Activated CD4-positive, alpha-beta T cell treated with anti-CD3 and anti-CD28 coated beads, Interleukin-2, amount 10 ng/mL, durations not matched to agents 7 days and 5 days (primary cell): ENCODE data around the gene BGN. TPM values are rescaled to one million over a fixed set of nuclear protein-coding genes. Genes with fewer than 3 reads are reported as not detected.

ENCODE experiments used
- CTCF ChIA-PET: fragments of 350-600 bp; sonication (Branson Sonifier 250); formaldehyde crosslinking; loops from one replicate; lab custom pipeline; 2021; ENCODE audit warnings: antibody characterized with exemption; lab: Charles Lee
- POLR2A ChIA-PET: fragments of 350-600 bp; sonication (Branson Sonifier 250); formaldehyde crosslinking; loops from one replicate; lab custom pipeline; 2021; ENCODE audit warnings: antibody characterized with exemption; lab: Charles Lee
- DNase-seq: peaks from one replicate; pipeline ENCODE4 v3.0.0-alpha.2; 2020
- H3K27ac Mint-ChIP-seq: one replicate; pipeline ENCODE4 v1.8.0; 2021; ENCODE audit warnings: mild to moderate bottlenecking, moderate library complexity, mixed read lengths
- H3K27me3 Mint-ChIP-seq: one replicate; pipeline ENCODE4 v1.8.0; 2021; ENCODE audit warnings: mixed read lengths
- H3K36me3 Mint-ChIP-seq: one replicate; pipeline ENCODE4 v1.8.0; 2021; ENCODE audit warnings: low read depth, mixed read lengths
- H3K4me1 Mint-ChIP-seq: one replicate; pipeline ENCODE4 v1.8.0; 2021; ENCODE audit warnings: mixed read lengths
- H3K4me3 Mint-ChIP-seq: one replicate; pipeline ENCODE4 v1.8.0; 2021; ENCODE audit warnings: mild to moderate bottlenecking, moderate library complexity, mixed read lengths
- H3K9me3 Mint-ChIP-seq: one replicate; pipeline ENCODE4 v1.8.0; 2021; ENCODE audit warnings: mixed read lengths
- total RNA-seq, 2 experiments: library from RNA; stranded (reverse); gene quantifications; one replicate each; pipeline ENCODE4 v1.2.3, GENCODE V29; 2021

Gene BGN
- not detected for total RNA-seq

DNA sequence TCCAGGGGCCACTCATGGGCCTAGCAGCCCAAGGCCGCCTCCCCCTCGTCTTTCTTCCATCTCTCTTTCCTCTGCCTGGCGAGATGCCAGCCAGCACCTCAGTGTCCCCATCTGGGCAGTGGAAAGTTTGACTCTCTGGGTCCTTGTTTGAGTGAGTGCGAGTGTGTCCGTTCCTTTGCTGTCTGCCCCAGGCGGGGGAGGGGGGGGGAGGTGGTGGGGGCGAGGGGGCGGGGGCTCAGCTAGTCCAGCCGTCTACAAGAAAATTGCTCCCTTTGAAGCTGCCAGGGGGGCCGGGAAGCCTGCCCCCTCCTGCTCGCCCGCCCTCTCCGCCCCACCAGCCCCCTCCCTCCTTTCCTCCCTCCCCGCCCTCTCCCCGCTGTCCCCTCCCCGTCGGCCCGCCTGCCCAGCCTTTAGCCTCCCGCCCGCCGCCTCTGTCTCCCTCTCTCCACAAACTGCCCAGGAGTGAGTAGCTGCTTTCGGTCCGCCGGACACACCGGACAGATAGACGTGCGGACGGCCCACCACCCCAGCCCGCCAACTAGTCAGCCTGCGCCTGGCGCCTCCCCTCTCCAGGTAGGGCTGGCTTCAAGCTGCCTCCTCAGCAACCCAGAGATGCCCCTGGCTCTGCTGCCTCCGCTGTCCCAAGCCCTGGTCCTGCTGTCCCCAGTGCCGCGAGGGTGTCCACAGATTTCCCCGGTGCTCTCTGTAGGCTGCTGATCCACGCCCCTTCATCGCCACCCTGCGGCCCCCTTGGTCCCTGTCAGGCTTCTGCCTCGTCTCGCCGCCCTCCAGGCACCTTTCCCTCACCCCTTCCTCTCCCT, at the start of gene BGN:
Gene BGN (plus strand): TSS at position 440 of the 821 bp plus-strand sequence. CDS start 9,652 bp downstream, outside the sequence.
- Mint-ChIP-seq H3K4me3 (no peak within 1 kb of the TSS), H3K27ac (no peak within 1 kb of the TSS), H3K36me3 (no peaks in the 10 kb centered on the region), H3K9me3 (no peaks in the 10 kb centered on the region), H3K27me3 (peaks cover 2% of the 10 kb centered on the region), H3K4me1 (no peaks in the 10 kb centered on the region)
- DNase-seq, result no peak
- ChIA-PET POLR2A (no interaction called here), CTCF (no interaction called here)

GRCh38 chrX:153445106-153445855, 49.5 kb upstream of the BGN start:
- POLR2A ChIA-PET, result no interaction called here
- no peaks in the 10 kb centered on the region for H3K27me3 Mint-ChIP-seq
- DNase-seq, result no peak

DNA sequence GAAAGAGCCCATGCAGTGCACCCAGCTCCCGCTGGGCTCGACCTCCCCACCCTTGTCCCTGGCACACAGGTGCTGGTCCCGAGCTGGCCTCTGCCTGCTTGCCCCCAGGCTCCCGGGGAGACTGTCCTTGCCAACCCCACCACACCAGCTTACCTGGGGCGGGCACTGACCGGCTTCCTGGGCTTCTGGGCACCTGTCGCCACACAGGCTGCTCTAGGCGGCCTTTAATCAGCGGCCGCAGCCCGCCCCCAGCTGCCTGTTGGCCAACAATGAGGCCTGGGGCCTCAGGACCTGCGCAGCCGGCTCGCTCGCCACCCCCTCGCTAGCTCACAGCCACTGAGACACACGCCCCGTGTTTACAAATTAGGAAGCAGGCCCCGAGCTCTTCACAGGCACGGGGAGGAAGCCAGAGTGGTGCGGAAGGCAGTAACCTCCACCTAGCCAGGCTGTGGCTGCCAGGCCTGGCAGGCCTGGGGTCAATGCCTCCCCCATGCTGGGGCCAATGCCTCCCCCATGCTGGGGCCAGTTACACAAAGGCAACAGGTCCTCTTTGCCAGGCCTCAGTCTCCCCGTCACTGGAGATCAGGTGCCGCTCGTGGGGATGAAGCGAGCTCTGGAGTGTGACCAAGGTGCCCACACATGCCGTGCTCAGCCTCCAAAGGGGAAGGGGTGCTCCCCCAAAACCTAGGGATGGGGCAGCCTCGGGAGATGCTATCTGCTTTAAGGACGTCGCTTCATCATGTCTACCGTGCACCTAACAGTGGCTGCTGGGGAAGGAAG, 48.7 kb upstream of the BGN start, which contains the start of gene TREX2:
Gene TREX2 (minus strand): TSS at position 201 of the 780 bp plus-strand sequence. CDS start 626 bp downstream, outside the sequence.
- H3K9me3 Mint-ChIP-seq, result no peaks in the 10 kb centered on the region
- no peaks in the 10 kb centered on the region for H3K4me1 Mint-ChIP-seq
- CTCF ChIA-PET, result interaction anchor here (0.9 kb wide), 1 partner anchor 15 kb away, joined by 3 read pairs; no protein-coding TSS in a partner anchor
- POLR2A ChIA-PET, result no interaction called here
- no peak for DNase-seq
- H3K36me3 Mint-ChIP-seq, result no peaks in the 10 kb centered on the region
- H3K27me3 Mint-ChIP-seq, result no peaks in the 10 kb centered on the region
- H3K4me3 Mint-ChIP-seq, result no peak within 1 kb of the TSS
- H3K27ac Mint-ChIP-seq, result no peak within 1 kb of the TSS

More at GRCh38 chrX:153445106-153445855, 49.5 kb upstream of the BGN start:
- H3K4me1 Mint-ChIP-seq, result no peaks in the 10 kb centered on the region
- no peak overlapping the region for H3K4me3 Mint-ChIP-seq
- H3K9me3 Mint-ChIP-seq, result no peaks in the 10 kb centered on the region
- no peak overlapping the region for H3K27ac Mint-ChIP-seq
- no peaks in the 10 kb centered on the region for H3K36me3 Mint-ChIP-seq
- CTCF ChIA-PET, result interaction anchor here (0.9 kb wide), 1 partner anchor 16 kb away, joined by 3 read pairs; no protein-coding TSS in a partner anchor

- CTCF ChIA-PET, result no interaction called here
- H3K4me1 Mint-ChIP-seq, result no peaks in the 10 kb centered on the region
- H3K27me3 Mint-ChIP-seq, result no peaks in the 10 kb centered on the region
- POLR2A ChIA-PET, result no interaction called here
- no peak for DNase-seq
- H3K27ac Mint-ChIP-seq, result no peak overlapping the region
- no peak overlapping the region for H3K4me3 Mint-ChIP-seq
- H3K36me3 Mint-ChIP-seq, result no peaks in the 10 kb centered on the region
- H3K9me3 Mint-ChIP-seq, result no peaks in the 10 kb centered on the region
These were observed 48.2 kb upstream of the BGN start for GRCh38 chrX:153446636-153446936.

GRCh38 chrX:153446950-153447580, 47.7 kb upstream of the BGN start:
- Mint-ChIP-seq H3K4me3 (no peak overlapping the region), H3K9me3 (no peaks in the 10 kb centered on the region), H3K27me3 (no peaks in the 10 kb centered on the region), H3K36me3 (no peaks in the 10 kb centered on the region), H3K27ac (no peak overlapping the region), H3K4me1 (no peaks in the 10 kb centered on the region)
- DNase-seq, result no peak
- POLR2A ChIA-PET, result no interaction called here
- CTCF ChIA-PET, result no interaction called here

GRCh38 chrX:153447581-153447960, 47.2 kb upstream of the BGN start:
- H3K27me3 Mint-ChIP-seq, result no peaks in the 10 kb centered on the region
- no peaks in the 10 kb centered on the region for H3K36me3 Mint-ChIP-seq
- POLR2A ChIA-PET, result no interaction called here
- DNase-seq, result no peak
- no peaks in the 10 kb centered on the region for H3K4me1 Mint-ChIP-seq
- H3K27ac Mint-ChIP-seq, result peak overlapping the region; percentile 36
- no peak overlapping the region for H3K4me3 Mint-ChIP-seq
- CTCF ChIA-PET, result no interaction called here
- H3K9me3 Mint-ChIP-seq, result no peaks in the 10 kb centered on the region

- Mint-ChIP-seq H3K4me3 (no peak overlapping the region), H3K27me3 (no peaks in the 10 kb centered on the region), H3K9me3 (no peaks in the 10 kb centered on the region), H3K27ac (no peak overlapping the region), H3K4me1 (no peaks in the 10 kb centered on the region), H3K36me3 (no peaks in the 10 kb centered on the region)
- POLR2A ChIA-PET, result interaction anchor here (1.4 kb wide), 1 partner anchor 9 kb away, joined by 4 read pairs; no protein-coding TSS in a partner anchor
- CTCF ChIA-PET, result no interaction called here
- DNase-seq, result no peak
These were observed 46.0 kb upstream of the BGN start for GRCh38 chrX:153448556-153449367.

- H3K4me1 Mint-ChIP-seq, result no peaks in the 10 kb centered on the region
- CTCF ChIA-PET, result no interaction called here
- H3K36me3 Mint-ChIP-seq, result no peaks in the 10 kb centered on the region
- H3K9me3 Mint-ChIP-seq, result no peaks in the 10 kb centered on the region
- POLR2A ChIA-PET, result interaction anchor here (1.4 kb wide), 1 partner anchor 8 kb away, joined by 4 read pairs; no protein-coding TSS in a partner anchor
- H3K4me3 Mint-ChIP-seq, result no peak overlapping the region
- H3K27me3 Mint-ChIP-seq, result no peaks in the 10 kb centered on the region
- DNase-seq, result no peak
- no peak overlapping the region for H3K27ac Mint-ChIP-seq
These were observed 45.2 kb upstream of the BGN start for GRCh38 chrX:153449368-153450113.

- Mint-ChIP-seq H3K4me1 (no peaks in the 10 kb centered on the region), H3K27me3 (no peaks in the 10 kb centered on the region), H3K4me3 (no peak overlapping the region), H3K27ac (no peak overlapping the region), H3K36me3 (no peaks in the 10 kb centered on the region), H3K9me3 (no peaks in the 10 kb centered on the region)
- ChIA-PET CTCF (no interaction called here), POLR2A (interaction anchor here (1.4 kb wide), 1 partner anchor 8 kb away, joined by 4 read pairs; no protein-coding TSS in a partner anchor)
- DNase-seq, result no peak
These were observed 44.4 kb upstream of the BGN start for GRCh38 chrX:153450114-153450948.

DNA sequence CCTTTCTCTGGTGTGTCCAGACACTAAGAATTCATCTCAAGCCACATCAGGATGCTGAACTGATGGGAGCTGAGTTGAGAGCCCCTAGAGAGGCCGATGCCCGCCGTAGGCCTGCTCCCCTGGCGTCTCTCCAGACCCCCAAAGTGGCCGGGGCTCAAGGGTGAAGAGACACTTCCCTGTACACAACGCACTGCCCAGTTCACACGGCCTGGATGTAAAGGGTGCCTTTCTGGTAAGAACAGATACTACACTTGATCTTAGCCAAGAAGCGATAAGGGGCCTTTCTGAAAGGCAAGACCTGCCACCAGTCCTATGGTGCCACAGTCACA, 43.9 kb upstream of the BGN start:
- H3K4me1 Mint-ChIP-seq, result no peaks in the 10 kb centered on the region
- H3K9me3 Mint-ChIP-seq, result no peaks in the 10 kb centered on the region
- POLR2A ChIA-PET, result no interaction called here
- H3K27ac Mint-ChIP-seq, result no peak overlapping the region
- no peaks in the 10 kb centered on the region for H3K27me3 Mint-ChIP-seq
- H3K36me3 Mint-ChIP-seq, result no peaks in the 10 kb centered on the region
- DNase-seq, result no peak
- no peak overlapping the region for H3K4me3 Mint-ChIP-seq
- CTCF ChIA-PET, result no interaction called here
